Measurements from ENCODE around the gene TSGA10IP.

DNA sequence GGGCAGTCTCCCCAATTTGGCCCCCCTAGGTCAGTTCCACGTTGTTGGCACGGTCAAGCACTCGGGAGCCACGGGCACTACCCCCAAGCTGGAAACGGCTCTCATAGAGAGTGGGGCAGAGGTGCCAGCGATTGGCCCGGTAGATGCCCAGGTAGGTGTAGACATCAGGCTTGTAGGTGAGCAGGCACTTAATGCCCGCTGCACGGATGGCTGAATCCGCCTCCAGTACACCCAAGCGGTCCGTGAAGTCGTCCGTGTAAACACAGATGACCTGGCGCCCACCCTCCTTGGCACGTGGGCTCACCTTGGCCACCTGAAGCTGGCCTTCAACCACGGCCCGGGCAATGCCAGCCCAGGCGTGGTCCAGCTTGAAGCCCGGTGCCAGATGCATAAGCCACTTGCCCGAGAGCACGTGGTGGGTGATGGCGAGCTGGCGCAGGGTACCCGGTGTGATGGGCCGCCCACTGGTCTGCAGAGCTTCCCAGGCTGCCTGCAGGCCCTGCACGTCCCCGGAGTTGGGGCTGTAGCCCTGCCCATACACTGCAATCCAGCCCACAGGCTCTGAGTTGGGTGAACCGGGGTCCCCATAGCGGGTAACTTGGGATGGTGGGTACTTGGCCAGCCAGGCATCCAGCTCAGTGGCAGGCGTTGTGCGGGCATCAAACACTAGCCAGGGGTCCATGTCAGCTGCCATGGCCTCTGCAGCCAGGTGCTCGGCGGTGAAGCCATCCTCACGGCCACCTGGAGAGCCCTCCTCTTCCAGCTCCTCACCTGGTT, 27.7 kb upstream of the TSGA10IP start:
- TF ChIP-seq, protein P1, sequence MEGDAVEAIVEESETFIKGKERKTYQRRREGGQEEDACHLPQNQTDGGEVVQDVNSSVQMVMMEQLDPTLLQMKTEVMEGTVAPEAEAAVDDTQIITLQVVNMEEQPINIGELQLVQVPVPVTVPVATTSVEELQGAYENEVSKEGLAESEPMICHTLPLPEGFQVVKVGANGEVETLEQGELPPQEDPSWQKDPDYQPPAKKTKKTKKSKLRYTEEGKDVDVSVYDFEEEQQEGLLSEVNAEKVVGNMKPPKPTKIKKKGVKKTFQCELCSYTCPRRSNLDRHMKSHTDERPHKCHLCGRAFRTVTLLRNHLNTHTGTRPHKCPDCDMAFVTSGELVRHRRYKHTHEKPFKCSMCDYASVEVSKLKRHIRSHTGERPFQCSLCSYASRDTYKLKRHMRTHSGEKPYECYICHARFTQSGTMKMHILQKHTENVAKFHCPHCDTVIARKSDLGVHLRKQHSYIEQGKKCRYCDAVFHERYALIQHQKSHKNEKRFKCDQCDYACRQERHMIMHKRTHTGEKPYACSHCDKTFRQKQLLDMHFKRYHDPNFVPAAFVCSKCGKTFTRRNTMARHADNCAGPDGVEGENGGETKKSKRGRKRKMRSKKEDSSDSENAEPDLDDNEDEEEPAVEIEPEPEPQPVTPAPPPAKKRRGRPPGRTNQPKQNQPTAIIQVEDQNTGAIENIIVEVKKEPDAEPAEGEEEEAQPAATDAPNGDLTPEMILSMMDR (conservative IDR thresholded peaks at IDR 0.05; ENCODE audit: low read depth in 2 of 2) = no peak
- TF ChIP-seq EZH2 (IDR thresholded peaks at IDR 0.05; ENCODE audit: low read depth, unreplicated experiment) = no peak
- no peak for TF ChIP-seq POLR2AphosphoS5 (IDR thresholded peaks at IDR 0.05; ENCODE audit: low read depth)
- no peak for TF ChIP-seq ZNF114 (CRISPR knock-in tag; IDR thresholded peaks at IDR 0.05)
- no peak for TF ChIP-seq JUNB (IDR thresholded peaks at IDR 0.05; ENCODE audit: unreplicated experiment)
- no peak for TF ChIP-seq CREB1 (CRISPR knock-in tag; IDR thresholded peaks at IDR 0.05; ENCODE audit: low read depth)
- no peak for TF ChIP-seq EZH2phosphoT487 (IDR thresholded peaks at IDR 0.05; ENCODE audit: unreplicated experiment)
- TF ChIP-seq ZNF331 (CRISPR knock-in tag; IDR thresholded peaks at IDR 0.05; ENCODE audit: low read depth) = no peak
- TF ChIP-seq, protein P2, sequence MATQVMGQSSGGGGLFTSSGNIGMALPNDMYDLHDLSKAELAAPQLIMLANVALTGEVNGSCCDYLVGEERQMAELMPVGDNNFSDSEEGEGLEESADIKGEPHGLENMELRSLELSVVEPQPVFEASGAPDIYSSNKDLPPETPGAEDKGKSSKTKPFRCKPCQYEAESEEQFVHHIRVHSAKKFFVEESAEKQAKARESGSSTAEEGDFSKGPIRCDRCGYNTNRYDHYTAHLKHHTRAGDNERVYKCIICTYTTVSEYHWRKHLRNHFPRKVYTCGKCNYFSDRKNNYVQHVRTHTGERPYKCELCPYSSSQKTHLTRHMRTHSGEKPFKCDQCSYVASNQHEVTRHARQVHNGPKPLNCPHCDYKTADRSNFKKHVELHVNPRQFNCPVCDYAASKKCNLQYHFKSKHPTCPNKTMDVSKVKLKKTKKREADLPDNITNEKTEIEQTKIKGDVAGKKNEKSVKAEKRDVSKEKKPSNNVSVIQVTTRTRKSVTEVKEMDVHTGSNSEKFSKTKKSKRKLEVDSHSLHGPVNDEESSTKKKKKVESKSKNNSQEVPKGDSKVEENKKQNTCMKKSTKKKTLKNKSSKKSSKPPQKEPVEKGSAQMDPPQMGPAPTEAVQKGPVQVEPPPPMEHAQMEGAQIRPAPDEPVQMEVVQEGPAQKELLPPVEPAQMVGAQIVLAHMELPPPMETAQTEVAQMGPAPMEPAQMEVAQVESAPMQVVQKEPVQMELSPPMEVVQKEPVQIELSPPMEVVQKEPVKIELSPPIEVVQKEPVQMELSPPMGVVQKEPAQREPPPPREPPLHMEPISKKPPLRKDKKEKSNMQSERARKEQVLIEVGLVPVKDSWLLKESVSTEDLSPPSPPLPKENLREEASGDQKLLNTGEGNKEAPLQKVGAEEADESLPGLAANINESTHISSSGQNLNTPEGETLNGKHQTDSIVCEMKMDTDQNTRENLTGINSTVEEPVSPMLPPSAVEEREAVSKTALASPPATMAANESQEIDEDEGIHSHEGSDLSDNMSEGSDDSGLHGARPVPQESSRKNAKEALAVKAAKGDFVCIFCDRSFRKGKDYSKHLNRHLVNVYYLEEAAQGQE (IDR thresholded peaks at IDR 0.05; ENCODE audit: unreplicated experiment) = no peak
- no peak for TF ChIP-seq STAT1 (IDR thresholded peaks at IDR 0.05; ENCODE audit: unreplicated experiment)
- TF ChIP-seq, protein P3, sequence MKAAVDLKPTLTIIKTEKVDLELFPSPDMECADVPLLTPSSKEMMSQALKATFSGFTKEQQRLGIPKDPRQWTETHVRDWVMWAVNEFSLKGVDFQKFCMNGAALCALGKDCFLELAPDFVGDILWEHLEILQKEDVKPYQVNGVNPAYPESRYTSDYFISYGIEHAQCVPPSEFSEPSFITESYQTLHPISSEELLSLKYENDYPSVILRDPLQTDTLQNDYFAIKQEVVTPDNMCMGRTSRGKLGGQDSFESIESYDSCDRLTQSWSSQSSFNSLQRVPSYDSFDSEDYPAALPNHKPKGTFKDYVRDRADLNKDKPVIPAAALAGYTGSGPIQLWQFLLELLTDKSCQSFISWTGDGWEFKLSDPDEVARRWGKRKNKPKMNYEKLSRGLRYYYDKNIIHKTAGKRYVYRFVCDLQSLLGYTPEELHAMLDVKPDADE (IDR thresholded peaks at IDR 0.05) = no peak
- TF ChIP-seq, protein P4, sequence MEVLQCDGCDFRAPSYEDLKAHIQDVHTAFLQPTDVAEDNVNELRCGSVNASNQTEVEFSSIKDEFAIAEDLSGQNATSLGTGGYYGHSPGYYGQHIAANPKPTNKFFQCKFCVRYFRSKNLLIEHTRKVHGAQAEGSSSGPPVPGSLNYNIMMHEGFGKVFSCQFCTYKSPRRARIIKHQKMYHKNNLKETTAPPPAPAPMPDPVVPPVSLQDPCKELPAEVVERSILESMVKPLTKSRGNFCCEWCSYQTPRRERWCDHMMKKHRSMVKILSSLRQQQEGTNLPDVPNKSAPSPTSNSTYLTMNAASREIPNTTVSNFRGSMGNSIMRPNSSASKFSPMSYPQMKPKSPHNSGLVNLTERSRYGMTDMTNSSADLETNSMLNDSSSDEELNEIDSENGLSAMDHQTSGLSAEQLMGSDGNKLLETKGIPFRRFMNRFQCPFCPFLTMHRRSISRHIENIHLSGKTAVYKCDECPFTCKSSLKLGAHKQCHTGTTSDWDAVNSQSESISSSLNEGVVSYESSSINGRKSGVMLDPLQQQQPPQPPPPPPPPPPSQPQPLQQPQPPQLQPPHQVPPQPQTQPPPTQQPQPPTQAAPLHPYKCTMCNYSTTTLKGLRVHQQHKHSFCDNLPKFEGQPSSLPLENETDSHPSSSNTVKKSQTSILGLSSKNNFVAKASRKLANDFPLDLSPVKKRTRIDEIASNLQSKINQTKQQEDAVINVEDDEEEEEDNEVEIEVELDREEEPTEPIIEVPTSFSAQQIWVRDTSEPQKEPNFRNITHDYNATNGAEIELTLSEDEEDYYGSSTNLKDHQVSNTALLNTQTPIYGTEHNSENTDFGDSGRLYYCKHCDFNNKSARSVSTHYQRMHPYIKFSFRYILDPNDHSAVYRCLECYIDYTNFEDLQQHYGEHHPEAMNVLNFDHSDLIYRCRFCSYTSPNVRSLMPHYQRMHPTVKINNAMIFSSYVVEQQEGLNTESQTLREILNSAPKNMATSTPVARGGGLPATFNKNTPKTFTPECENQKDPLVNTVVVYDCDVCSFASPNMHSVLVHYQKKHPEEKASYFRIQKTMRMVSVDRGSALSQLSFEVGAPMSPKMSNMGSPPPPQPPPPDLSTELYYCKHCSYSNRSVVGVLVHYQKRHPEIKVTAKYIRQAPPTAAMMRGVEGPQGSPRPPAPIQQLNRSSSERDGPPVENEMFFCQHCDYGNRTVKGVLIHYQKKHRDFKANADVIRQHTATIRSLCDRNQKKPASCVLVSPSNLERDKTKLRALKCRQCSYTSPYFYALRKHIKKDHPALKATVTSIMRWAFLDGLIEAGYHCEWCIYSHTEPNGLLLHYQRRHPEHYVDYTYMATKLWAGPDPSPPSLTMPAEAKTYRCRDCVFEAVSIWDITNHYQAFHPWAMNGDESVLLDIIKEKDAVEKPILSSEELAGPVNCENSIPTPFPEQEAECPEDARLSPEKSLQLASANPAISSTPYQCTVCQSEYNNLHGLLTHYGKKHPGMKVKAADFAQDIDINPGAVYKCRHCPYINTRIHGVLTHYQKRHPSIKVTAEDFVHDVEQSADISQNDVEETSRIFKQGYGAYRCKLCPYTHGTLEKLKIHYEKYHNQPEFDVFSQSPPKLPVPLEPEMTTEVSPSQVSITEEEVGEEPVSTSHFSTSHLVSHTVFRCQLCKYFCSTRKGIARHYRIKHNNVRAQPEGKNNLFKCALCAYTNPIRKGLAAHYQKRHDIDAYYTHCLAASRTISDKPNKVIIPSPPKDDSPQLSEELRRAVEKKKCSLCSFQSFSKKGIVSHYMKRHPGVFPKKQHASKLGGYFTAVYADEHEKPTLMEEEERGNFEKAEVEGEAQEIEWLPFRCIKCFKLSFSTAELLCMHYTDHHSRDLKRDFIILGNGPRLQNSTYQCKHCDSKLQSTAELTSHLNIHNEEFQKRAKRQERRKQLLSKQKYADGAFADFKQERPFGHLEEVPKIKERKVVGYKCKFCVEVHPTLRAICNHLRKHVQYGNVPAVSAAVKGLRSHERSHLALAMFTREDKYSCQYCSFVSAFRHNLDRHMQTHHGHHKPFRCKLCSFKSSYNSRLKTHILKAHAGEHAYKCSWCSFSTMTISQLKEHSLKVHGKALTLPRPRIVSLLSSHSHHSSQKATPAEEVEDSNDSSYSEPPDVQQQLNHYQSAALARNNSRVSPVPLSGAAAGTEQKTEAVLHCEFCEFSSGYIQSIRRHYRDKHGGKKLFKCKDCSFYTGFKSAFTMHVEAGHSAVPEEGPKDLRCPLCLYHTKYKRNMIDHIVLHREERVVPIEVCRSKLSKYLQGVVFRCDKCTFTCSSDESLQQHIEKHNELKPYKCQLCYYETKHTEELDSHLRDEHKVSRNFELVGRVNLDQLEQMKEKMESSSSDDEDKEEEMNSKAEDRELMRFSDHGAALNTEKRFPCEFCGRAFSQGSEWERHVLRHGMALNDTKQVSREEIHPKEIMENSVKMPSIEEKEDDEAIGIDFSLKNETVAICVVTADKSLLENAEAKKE (CRISPR knock-in tag; IDR thresholded peaks at IDR 0.05) = no peak
- no peak for TF ChIP-seq NANOG (IDR thresholded peaks at IDR 0.05; ENCODE audit: borderline replicate concordance)
